Heart left ventricle (tissue), 16 donors: Measurements from ENCODE around the gene DIABLO. TPM values are rescaled to one million over a fixed set of nuclear protein-coding genes. Genes with fewer than 3 reads are reported as not detected.

ENCODE experiments used
- ATAC-seq, 4 donors: fragments of 200-7000 bp; cut with Tn5 transposase; one replicate each; pipeline ENCODE4 v1.9.1; 2020 to 2022; ENCODE audit warnings: moderate library complexity in 4 of 4, mild to moderate bottlenecking in 3 of 4, moderate number of reproducible peaks in 1 of 4
- DNase-seq, 5 donors: peaks; one replicate each; pipeline ENCODE4 v3.0.0-alpha.2; 2020
- H3K27ac ChIP-seq, 12 donors: fragments of 200-600 bp; sonication (generic) in 4 of 12; one replicate each; pipeline versions ENCODE4 v1.5.0 to v1.8.0; 2016 to 2022; ENCODE audit warnings: mild to moderate bottlenecking in 2 of 12
- H3K27me3 ChIP-seq, 9 donors: fragments of 200-600 bp; sonication (generic) in 2 of 9; one replicate each; pipeline versions ENCODE4 v1.5.1 to v1.8.0; 2016 to 2022; ENCODE audit warnings: mild to moderate bottlenecking in 3 of 9
- H3K36me3 ChIP-seq, 9 donors: fragments of 200-600 bp; sonication (generic) in 2 of 9; one replicate each; pipeline versions ENCODE4 v1.5.0 to v1.8.0; 2018 to 2022; ENCODE audit warnings: mild to moderate bottlenecking in 2 of 9
- H3K4me1 ChIP-seq, 12 donors: fragments of 200-600 bp; sonication (generic) in 4 of 12; one replicate each; pipeline versions ENCODE4 v1.5.0 to v1.8.0; 2016 to 2022; ENCODE audit warnings: mild to moderate bottlenecking in 3 of 12
- H3K4me3 ChIP-seq, 12 donors: fragments of 200-600 bp; sonication (generic) in 4 of 12; one replicate each; pipeline versions ENCODE4 v1.5.0 to v1.8.0; 2017 to 2022; ENCODE audit warnings: mild to moderate bottlenecking in 9 of 12, moderate library complexity in 4 of 12
- H3K9me3 ChIP-seq, 12 donors: fragments of 200-600 bp; sonication (generic) in 4 of 12; one replicate each; pipeline versions ENCODE4 v1.5.0 to v1.8.0; 2016 to 2022; ENCODE audit warnings: mild to moderate bottlenecking in 1 of 12
- POLR2A ChIP-seq, 2 donors: fragments of 450-650 bp; IDR thresholded peaks; one replicate each; pipeline ENCODE4 v1.6.1; 2017; ENCODE audit warnings: antibody characterized with exemption in 2 of 2, mild to moderate bottlenecking in 2 of 2, moderate library complexity in 2 of 2
- WGBS, 4 donors: extraction: QIAGEN DNeasy Blood & Tissue Kit in 2 of 4; methylation state at CpG; one replicate each; pipeline versions ENCODE4 v1.1.5 to v1.1.7; 2013 to 2018; 5-methylcytosine and 5-hydroxymethylcytosine counted together
- intact Hi-C, 10 donors: fragments of 100-400 bp; cut with DNase I; formaldehyde crosslinking; loops; one replicate each; pipeline versions ENCODE4 v1.11.1 to v1.14.2; 2022
- polyA plus RNA-seq, 2 donors: library from polyadenylated mRNA; stranded (reverse); fragments of 200-250 nt; gene quantifications; one replicate each; pipeline ENCODE4 v1.2.3, GENCODE V29; 2013
- total RNA-seq, 9 donors: library from RNA; depleted of rRNA in 2 of 9; stranded (reverse); fragments of >200 nt in 2 of 9; fragmentation: NEBNext Ultra II Directional in 3 of 9; extraction: Animal tissue kit (Norgen Biotek cat#: 25700) in 3 of 9; gene quantifications; one replicate each; pipeline versions ENCODE4 v1.1.0 to v1.2.4, GENCODE V29; 2016 to 2023
- TF ChIP-seq, protein P1 (sequence below), 12 donors: fragments of 200-600 bp; sonication (generic) in 4 of 12; IDR thresholded peaks; one replicate each; pipeline versions ENCODE4 v1.5.0 to v1.8.0; 2018 to 2022; ENCODE audit warnings: antibody characterized with exemption in 12 of 12, mild to moderate bottlenecking in 5 of 12
- donor health status: ischemic (EF 13 %, LVEDD 7.1; RV severe dilation, severe dysfunction).
- donor health status: healthy with polysubstance abuse.
- donor health status: DM: no; HTN: yes; CAD: no.
- donor health status: DM: no; HTN: no; CAD: no.
- donor health status: ischemic (EF 25% LVEDD 6.9; RV normal size, moderate dysfunction).
- donor health status: ischemic (EF 25% LVEDD 5.7; RV mildly dilated, moderate dysfunction).
- donor health status: healthy.
- donor health status: DM: yes; HTN: yes; CAD: no.
- donor health status: ischemic (EF 35%, LVEDD 5.7; RV mildly dilated, moderate dysfunction).
- donor health status: nonischemic (EF 11% LVEDD 7.7; RV severe dilation, severe dysfunction).
- donor health status: DM: yes; HTN: yes; CAD: no.
- donor health status: PGD.
- donor health status: ischemic (EF 29% LVEDD 5.4; RV normal size, mild dysfunction).
- donor health status: nonischemic (EF 23%, LVEDD 6.1; RV moderate dilation, normal function).

Gene DIABLO
- total and polyA plus RNA-seq, 11 donors: 26.4 to 72.6 (median 34.8) TPM

DNA sequence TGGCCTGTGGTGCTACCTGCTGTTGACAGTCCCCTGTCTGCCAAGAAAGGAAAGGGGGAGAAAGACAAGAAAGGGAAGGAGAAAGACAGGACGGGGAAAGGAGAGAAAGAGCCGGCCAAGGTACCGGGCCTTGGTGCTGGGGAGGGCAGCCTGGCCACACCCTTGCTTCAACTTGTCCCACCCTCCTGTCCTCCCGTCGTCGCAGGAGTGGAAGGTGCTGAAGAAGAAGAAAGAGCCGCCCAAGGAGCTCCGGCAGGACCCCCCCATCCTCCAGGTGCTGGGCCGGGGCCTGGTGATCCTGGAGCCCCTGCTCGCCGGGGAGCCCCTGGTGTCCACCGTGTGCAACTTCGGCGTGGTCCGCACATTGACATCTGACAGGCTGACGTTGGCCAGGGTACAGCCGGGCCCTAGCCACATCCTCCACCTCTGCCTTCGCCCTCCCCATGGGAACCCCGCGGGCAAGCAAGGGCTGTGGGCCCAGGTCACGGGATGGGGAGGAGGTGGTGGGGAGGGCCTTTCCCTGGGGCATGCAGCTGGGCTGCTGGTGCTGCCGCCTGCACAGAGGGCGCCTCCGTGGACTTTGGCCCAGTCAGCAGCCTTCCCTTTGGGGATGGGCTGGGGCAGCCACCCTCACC lies 25.2 kb downstream of the DIABLO start:
- no peak overlapping the region for H3K27ac ChIP-seq
- 68 to 73% (median 69%) methylated on average over 19 to 24 of the region's 24 CpGs for WGBS, 4 donors
- no peak overlapping the region for H3K4me3 ChIP-seq
- TF ChIP-seq, protein P1, sequence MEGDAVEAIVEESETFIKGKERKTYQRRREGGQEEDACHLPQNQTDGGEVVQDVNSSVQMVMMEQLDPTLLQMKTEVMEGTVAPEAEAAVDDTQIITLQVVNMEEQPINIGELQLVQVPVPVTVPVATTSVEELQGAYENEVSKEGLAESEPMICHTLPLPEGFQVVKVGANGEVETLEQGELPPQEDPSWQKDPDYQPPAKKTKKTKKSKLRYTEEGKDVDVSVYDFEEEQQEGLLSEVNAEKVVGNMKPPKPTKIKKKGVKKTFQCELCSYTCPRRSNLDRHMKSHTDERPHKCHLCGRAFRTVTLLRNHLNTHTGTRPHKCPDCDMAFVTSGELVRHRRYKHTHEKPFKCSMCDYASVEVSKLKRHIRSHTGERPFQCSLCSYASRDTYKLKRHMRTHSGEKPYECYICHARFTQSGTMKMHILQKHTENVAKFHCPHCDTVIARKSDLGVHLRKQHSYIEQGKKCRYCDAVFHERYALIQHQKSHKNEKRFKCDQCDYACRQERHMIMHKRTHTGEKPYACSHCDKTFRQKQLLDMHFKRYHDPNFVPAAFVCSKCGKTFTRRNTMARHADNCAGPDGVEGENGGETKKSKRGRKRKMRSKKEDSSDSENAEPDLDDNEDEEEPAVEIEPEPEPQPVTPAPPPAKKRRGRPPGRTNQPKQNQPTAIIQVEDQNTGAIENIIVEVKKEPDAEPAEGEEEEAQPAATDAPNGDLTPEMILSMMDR (IDR thresholded peaks at IDR 0.05): no peak
- no peak for TF ChIP-seq POLR2A (IDR thresholded peaks at IDR 0.05)
- no peaks in the 10 kb centered on the region for H3K36me3 ChIP-seq
- peaks cover 0 to 21% (median 11%) of the 10 kb centered on the region in 12 donors for H3K4me1 ChIP-seq
- DNase-seq (no peak), ATAC-seq (no peak)
- peaks cover 19 to 62% (median 42%) of the 10 kb centered on the region in 9 donors for H3K27me3 ChIP-seq
- intact Hi-C loops: loop anchor here in 1 of 10 donors (10.0 kb wide), 1 partner anchor 286 kb away; the partner anchor contains the start of gene CFAP251
- no peaks in the 10 kb centered on the region for H3K9me3 ChIP-seq

DNA sequence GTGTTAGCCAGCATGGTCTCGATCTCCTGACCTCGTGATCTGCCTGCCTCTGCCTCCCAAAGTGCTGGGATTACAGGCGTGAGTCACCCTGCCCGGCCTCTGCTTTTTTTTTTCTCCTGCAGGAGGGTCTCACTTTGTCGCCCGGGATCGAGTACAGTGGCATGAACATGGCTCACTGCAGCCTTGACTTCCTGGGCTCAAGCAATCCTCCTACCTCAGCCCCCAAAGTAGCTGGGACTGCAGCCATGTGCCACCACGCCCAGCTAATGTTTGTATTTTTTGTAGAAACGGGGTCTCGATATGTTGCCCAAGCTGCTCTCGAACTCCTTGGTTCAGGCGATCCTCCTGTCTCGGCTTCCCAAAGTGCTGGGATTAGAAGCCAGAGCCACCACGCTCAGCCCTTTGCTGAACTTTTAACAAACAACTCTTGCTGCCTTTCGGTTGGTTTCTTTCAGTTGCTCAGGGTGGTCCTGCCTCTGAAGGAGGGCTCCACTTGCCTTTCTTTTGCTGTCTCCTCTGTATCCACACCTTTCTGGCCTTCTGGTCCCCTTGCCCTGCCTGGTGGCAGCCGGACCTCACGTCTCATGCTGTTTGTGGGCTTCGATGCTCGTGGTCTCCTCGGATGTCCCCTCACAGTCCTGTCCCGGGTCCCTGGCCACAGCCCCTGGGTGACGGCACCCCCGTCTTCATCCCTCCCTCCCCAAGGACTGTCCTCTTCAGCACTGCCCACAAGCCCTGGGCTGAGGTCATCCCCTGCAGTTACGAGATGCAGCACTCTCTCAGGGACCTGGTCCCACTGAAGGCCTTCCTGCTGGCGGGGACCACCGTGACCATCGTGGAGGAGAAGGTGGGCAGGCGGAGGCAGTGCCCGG lies 26.1 kb downstream of the DIABLO start:
- Histone ChIP-seq H3K36me3 (no peaks in the 10 kb centered on the region), H3K4me3 (no peak overlapping the region), H3K27me3 (peaks cover 19 to 62% (median 42%) of the 10 kb centered on the region in 9 donors), H3K4me1 (peaks cover 0 to 20% (median 11%) of the 10 kb centered on the region in 12 donors), H3K27ac (no peak overlapping the region), H3K9me3 (peaks cover 0 to 5% (median 0%) of the 10 kb centered on the region in 12 donors)
- TF ChIP-seq, protein P1 (IDR thresholded peaks at IDR 0.05): no peak
- no peak for TF ChIP-seq POLR2A (IDR thresholded peaks at IDR 0.05)
- no peak for ATAC-seq
- intact Hi-C loops: loop anchor here in 4 of 10 donors (10.0 kb wide), 3 partner anchors 65 to 285 kb away; partner anchors contain the start of gene CFAP251 (in 1 of the 4)
- no peak for DNase-seq
- 87 to 90% (median 90%) methylated on average over 23 to 29 of the region's 29 CpGs for WGBS, 4 donors

DNA sequence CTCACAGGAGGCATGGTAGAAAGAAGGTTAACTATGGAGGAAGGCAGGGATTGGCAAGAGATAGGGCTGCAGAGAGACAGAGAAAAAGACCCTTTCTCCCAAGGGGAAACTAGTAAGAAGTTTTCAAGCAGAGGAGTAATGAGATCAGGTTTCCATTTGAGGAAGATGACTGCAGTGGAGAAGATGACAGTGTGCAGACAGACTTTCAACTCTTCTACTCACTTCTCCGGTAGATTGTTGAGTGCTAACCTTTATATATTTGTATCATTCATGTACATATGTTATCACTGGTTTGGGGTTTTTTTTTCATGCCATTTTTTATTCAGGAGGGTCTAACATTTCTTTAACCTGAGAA lies 28.3 kb downstream of the DIABLO start:
- intact Hi-C loops: loop anchor here in 3 of 10 donors (10.0 kb wide), 2 partner anchors 63 to 143 kb away; no protein-coding TSS in a partner anchor
- Histone ChIP-seq H3K9me3 (peaks cover 0 to 5% (median 0%) of the 10 kb centered on the region in 12 donors), H3K4me1 (peaks cover 0 to under 1% (median 0%) of the 10 kb centered on the region in 12 donors), H3K4me3 (no peak overlapping the region), H3K27ac (no peak overlapping the region), H3K27me3 (peaks cover 8 to 42% (median 24%) of the 10 kb centered on the region in 9 donors), H3K36me3 (no peaks in the 10 kb centered on the region)
- WGBS, 4 donors: 30 to 35% (median 32%) methylated on average over 1 of the region's 1 CpG
- TF ChIP-seq, protein P1 (IDR thresholded peaks at IDR 0.05): no peak
- TF ChIP-seq POLR2A (IDR thresholded peaks at IDR 0.05): no peak
- ATAC-seq: no peak
- no peak for DNase-seq

DNA sequence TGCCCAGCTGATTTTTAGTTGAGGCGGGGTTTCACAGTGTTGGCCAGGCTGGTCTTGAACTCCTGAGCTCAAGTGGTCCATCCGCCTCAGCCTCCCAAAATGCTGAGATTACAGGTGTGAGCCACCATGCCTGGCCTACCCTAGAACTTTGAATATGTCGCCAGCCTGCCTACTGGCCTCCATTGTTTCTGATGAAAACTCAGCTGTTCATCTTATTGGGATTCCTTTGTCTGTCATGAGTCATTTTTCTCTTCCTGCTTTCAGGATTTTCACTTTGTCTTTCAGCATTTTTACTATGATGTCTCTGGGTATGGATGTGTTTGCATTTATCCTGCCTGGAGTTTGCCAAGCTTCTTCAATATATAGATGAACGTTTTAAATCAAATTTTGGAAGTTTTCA lies 30.4 kb downstream of the DIABLO start:
- Histone ChIP-seq H3K27me3 (peaks cover 0 to 20% (median 7%) of the 10 kb centered on the region in 9 donors), H3K27ac (no peak overlapping the region), H3K36me3 (no peaks in the 10 kb centered on the region), H3K9me3 (peaks cover 0 to 5% (median 0%) of the 10 kb centered on the region in 12 donors), H3K4me3 (no peak overlapping the region), H3K4me1 (no peaks in the 10 kb centered on the region)
- ATAC-seq (no peak), DNase-seq (no peak)
- no peak for TF ChIP-seq POLR2A (IDR thresholded peaks at IDR 0.05)
- TF ChIP-seq, protein P1 (IDR thresholded peaks at IDR 0.05): no peak
- whole genome bisulfite sequencing, 4 donors: 89 to 94% (median 92%) methylated on average over 4 of the region's 4 CpGs
- intact Hi-C loops: loop anchor here in 3 of 10 donors (10.0 kb wide), 2 partner anchors 61 to 141 kb away; no protein-coding TSS in a partner anchor
